ENCODE results near the gene CD3D.

GRCh38 chr11:118375978-118376377, 33.5 kb upstream of the CD3D start:
- no peak for TF ChIP-seq TEAD4 (CRISPR knock-in tag; IDR thresholded peaks at IDR 0.05)
- TF ChIP-seq CTCF (IDR thresholded peaks at IDR 0.05), result no peak
- TF ChIP-seq ATF1 (CRISPR knock-in tag; IDR thresholded peaks at IDR 0.05), result no peak
- no peak for TF ChIP-seq ARID4B (CRISPR knock-in tag; IDR thresholded peaks at IDR 0.05; ENCODE audit: borderline replicate concordance)
